ENCODE measurements around the gene ARSJ. TPM values are rescaled to one million over a fixed set of nuclear protein-coding genes. Genes with fewer than 3 reads are reported as not detected.

Gene ARSJ
- total RNA-seq, 1 donor from 2014 or later, result 13.6 TPM

- intact Hi-C loops (cut with DNase I), result no loop called here
- no peak for DNase-seq
- Histone ChIP-seq H3K36me3 (no peaks in the 10 kb centered on the region), H3K27ac (no peak overlapping the region), H3K4me3 (no peak overlapping the region), H3K27me3 (no peaks in the 10 kb centered on the region), H3K4me1 (no peaks in the 10 kb centered on the region), H3K9me3 (no peaks in the 10 kb centered on the region)
- ATAC-seq, result no peak
- no peak for TF ChIP-seq CTCF (IDR thresholded peaks at IDR 0.05)
Observed at GRCh38 chr4:113882668-113883067, 96.8 kb downstream of the ARSJ start.

GRCh38 chr4:113881256-113881655, 98.2 kb downstream of the ARSJ start:
- intact Hi-C loops (cut with DNase I), result no loop called here
- no peak for ATAC-seq
- H3K4me3 ChIP-seq, result no peak overlapping the region

GRCh38 chr4:113880240-113881028, 99.0 kb downstream of the ARSJ start:
- DNase-seq, result no peak
- no peak for ATAC-seq
- intact Hi-C loops (cut with DNase I), result no loop called here
- Histone ChIP-seq H3K27ac (no peak overlapping the region), H3K4me3 (no peak overlapping the region), H3K9me3 (no peaks in the 10 kb centered on the region), H3K27me3 (no peaks in the 10 kb centered on the region), H3K36me3 (no peaks in the 10 kb centered on the region), H3K4me1 (no peaks in the 10 kb centered on the region)
- no peak for TF ChIP-seq CTCF (IDR thresholded peaks at IDR 0.05)

More at GRCh38 chr4:113881256-113881655, 98.2 kb downstream of the ARSJ start:
- TF ChIP-seq CTCF (IDR thresholded peaks at IDR 0.05), result no peak
- H3K36me3 ChIP-seq, result no peaks in the 10 kb centered on the region
- no peaks in the 10 kb centered on the region for H3K9me3 ChIP-seq
- H3K27ac ChIP-seq, result no peak overlapping the region
- DNase-seq, result no peak
- no peaks in the 10 kb centered on the region for H3K4me1 ChIP-seq
- H3K27me3 ChIP-seq, result no peaks in the 10 kb centered on the region

GRCh38 chr4:113878668-113879067, 100.8 kb downstream of the ARSJ start:
- no peak overlapping the region for H3K27ac ChIP-seq
- ATAC-seq (no peak), DNase-seq (no peak)
- intact Hi-C loops (cut with DNase I), result no loop called here
- H3K9me3 ChIP-seq, result no peaks in the 10 kb centered on the region
- no peak for TF ChIP-seq CTCF (IDR thresholded peaks at IDR 0.05)
- H3K4me1 ChIP-seq, result no peaks in the 10 kb centered on the region
- no peak overlapping the region for H3K4me3 ChIP-seq
- H3K27me3 ChIP-seq, result no peaks in the 10 kb centered on the region
- no peaks in the 10 kb centered on the region for H3K36me3 ChIP-seq

- Histone ChIP-seq H3K27me3 (no peaks in the 10 kb centered on the region), H3K9me3 (no peaks in the 10 kb centered on the region), H3K36me3 (no peaks in the 10 kb centered on the region), H3K27ac (no peak overlapping the region), H3K4me3 (no peak overlapping the region), H3K4me1 (no peaks in the 10 kb centered on the region)
- intact Hi-C loops (cut with DNase I), result no loop called here
- ATAC-seq (no peak), DNase-seq (no peak)
- no peak for TF ChIP-seq CTCF (IDR thresholded peaks at IDR 0.05)
Observed at GRCh38 chr4:113874480-113874879, 105.0 kb downstream of the ARSJ start.
